Dermis lymphatic vessel endothelial cell (primary cell): Measurements from ENCODE around the gene SLC9A4. TPM values are rescaled to one million over a fixed set of nuclear protein-coding genes. Genes with fewer than 3 reads are reported as not detected.

Experiments used
- total RNA-seq: library from RNA; depleted of rRNA; stranded (reverse); fragments of >200 nt; gene quantifications from 2 replicates; pipeline ENCODE4 v1.2.1, GENCODE V29; 2014

The SLC9A4 gene, protein sequence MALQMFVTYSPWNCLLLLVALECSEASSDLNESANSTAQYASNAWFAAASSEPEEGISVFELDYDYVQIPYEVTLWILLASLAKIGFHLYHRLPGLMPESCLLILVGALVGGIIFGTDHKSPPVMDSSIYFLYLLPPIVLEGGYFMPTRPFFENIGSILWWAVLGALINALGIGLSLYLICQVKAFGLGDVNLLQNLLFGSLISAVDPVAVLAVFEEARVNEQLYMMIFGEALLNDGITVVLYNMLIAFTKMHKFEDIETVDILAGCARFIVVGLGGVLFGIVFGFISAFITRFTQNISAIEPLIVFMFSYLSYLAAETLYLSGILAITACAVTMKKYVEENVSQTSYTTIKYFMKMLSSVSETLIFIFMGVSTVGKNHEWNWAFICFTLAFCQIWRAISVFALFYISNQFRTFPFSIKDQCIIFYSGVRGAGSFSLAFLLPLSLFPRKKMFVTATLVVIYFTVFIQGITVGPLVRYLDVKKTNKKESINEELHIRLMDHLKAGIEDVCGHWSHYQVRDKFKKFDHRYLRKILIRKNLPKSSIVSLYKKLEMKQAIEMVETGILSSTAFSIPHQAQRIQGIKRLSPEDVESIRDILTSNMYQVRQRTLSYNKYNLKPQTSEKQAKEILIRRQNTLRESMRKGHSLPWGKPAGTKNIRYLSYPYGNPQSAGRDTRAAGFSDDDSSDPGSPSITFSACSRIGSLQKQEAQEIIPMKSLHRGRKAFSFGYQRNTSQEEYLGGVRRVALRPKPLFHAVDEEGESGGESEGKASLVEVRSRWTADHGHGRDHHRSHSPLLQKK
- total RNA-seq: not detected in 2 replicates

GRCh38 chr2:102473020-102473419, at the start of gene SLC9A4:
Gene SLC9A4 (plus strand): TSS chr2:102473226. CDS start chr2:102473760, 534 bp downstream.

Other genes starting within 250 kb of the SLC9A4 start
- gene IL1RL1, start 161.7 kb upstream of the SLC9A4 start, total RNA-seq: under 0.01 and 0.09 TPM in 2 replicates
- gene IL18R1, start 117.4 kb upstream of the SLC9A4 start, total RNA-seq: under 0.01 and 0.43 TPM in 2 replicates
- not detected in 2 replicates for gene IL18RAP, start 50.1 kb upstream of the SLC9A4 start, total RNA-seq
- not detected in 2 replicates for gene SLC9A2, start 146.3 kb downstream of the SLC9A4 start, total RNA-seq